Measurements from ENCODE around the gene SLCO4C1. TPM values are rescaled to one million over a fixed set of nuclear protein-coding genes. Genes with fewer than 3 reads are reported as not detected.
"Not testable (repeated sequence)": the region's sequence is repeated elsewhere in the genome, so short reads cannot be mapped to it uniquely, and the experiment has no call there.

The SLCO4C1 gene, protein sequence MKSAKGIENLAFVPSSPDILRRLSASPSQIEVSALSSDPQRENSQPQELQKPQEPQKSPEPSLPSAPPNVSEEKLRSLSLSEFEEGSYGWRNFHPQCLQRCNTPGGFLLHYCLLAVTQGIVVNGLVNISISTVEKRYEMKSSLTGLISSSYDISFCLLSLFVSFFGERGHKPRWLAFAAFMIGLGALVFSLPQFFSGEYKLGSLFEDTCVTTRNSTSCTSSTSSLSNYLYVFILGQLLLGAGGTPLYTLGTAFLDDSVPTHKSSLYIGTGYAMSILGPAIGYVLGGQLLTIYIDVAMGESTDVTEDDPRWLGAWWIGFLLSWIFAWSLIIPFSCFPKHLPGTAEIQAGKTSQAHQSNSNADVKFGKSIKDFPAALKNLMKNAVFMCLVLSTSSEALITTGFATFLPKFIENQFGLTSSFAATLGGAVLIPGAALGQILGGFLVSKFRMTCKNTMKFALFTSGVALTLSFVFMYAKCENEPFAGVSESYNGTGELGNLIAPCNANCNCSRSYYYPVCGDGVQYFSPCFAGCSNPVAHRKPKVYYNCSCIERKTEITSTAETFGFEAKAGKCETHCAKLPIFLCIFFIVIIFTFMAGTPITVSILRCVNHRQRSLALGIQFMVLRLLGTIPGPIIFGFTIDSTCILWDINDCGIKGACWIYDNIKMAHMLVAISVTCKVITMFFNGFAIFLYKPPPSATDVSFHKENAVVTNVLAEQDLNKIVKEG
- not detected in 2 replicates for total RNA-seq (2014; rRNA removed)
- polyA plus RNA-seq (2012), result not detected

- DNase-seq (ENCODE audit: low read depth), result peak; percentile 2
Observed at GRCh38 chr5:102296178-102296817, at the start of gene SLCO4C1. TSS of gene SLCO4C1 (minus strand) at chr5:102296284. CDS start at chr5:102296262, 22 bp downstream.

GRCh38 chr5:102341681-102342288, 45.7 kb upstream of the SLCO4C1 start:
- peak; percentile 1 for DNase-seq (ENCODE audit: low read depth)

- DNase-seq (ENCODE audit: low read depth), result no peak
Observed at GRCh38 chr5:102324714-102325113, 28.6 kb upstream of the SLCO4C1 start.

DNA sequence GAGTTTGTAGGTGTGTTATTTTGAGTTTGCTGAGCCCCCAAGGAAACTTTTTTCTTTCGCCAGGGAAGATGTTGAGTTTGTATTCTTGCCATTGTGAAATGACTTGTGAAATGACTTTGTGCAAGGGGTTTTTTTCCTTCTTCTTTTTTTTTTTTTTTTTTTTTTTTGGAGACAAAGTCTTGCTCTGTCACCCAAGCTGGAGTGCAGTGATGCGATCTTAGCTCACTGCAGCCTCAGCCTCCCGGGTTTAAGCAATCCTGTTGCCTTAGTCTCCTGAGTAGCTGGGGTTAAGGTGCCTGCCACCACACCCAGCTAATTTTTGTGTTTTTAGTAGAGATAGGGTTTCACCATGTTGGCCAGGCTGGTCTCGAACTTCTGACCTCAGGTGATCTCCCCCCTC, 22.7 kb upstream of the SLCO4C1 start:
- DNase-seq (ENCODE audit: low read depth), result not testable (repeated sequence)

DNA sequence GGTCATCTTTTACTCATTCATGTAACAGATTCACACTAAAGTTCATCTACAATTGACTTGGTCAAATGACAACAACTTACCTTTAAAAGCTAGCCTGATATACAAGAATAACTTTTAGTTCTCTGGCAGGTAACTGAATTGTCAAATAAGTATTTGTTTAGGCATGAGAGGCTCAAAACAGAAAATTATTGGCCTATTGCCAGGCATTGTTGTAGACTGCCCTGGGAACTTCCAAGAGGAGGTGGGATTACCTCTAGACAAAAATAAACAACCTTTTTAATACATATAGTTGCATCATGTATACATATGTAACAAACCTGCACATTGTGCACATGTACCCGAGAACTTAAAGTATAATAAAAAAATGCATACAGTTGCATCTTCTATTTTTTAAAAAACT, 18.2 kb upstream of the SLCO4C1 start:
- no peak for DNase-seq (ENCODE audit: low read depth)

DNA sequence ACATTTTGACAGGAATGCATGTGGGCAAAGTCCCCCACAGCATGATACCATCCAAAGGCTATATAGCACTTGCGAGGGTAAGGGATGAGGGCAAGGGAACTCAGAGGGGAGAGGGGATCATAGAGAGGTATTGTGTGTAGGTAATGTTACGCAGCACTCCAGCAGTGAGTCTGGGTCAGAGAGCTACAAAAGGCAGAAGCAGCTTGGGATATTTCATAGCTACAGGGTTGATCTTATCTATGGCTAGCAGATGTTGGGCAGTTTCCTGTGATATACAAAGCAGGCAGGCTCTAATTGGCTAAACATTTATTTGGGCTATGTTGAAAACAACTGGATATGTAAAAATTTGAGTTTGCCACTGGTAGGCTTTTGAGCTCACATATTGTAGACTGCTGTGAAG, 17.8 kb upstream of the SLCO4C1 start:
- no peak for DNase-seq (ENCODE audit: low read depth)

DNA sequence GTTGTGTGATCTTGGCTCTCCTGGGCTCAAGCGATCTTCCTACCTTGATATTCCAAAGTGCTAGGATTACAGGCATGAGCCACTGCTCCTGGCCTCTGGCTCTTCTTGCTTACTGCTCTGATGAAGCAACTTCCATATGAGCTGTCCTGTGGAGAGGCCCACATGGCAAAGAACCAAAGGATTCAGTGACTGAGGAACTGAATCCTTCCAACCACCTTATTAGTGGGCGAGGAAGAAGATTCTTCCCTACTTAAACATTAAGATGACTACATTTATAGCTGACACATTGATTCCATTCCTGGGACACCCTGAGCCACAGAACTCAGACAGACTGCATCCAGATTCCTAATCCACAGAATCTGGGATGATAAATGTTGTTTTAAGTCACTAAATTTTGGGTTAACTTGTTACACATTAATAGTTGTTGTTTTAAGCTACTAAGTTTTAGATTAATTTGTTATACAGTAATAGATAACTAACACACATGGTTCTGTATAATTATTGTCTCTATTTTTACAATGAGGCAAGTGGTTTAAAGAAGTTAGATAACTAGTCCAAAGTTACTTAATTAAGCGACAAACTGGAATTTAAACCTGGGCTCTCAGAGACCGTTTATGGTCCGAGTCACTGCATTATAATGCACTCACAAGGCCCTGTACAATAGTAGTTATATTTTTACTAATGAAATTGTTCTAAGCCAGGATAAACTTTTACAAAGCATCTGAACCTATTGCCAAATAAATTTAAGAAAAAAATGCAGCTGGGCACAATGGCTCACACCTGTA, 16.7 kb upstream of the SLCO4C1 start:
- DNase-seq (ENCODE audit: low read depth), result peak; percentile 1

GRCh38 chr5:102309586-102309985, 13.5 kb upstream of the SLCO4C1 start:
- DNase-seq (ENCODE audit: low read depth), result no peak

GRCh38 chr5:102307232-102307631, 11.1 kb upstream of the SLCO4C1 start:
- no peak for DNase-seq (ENCODE audit: low read depth)

DNA sequence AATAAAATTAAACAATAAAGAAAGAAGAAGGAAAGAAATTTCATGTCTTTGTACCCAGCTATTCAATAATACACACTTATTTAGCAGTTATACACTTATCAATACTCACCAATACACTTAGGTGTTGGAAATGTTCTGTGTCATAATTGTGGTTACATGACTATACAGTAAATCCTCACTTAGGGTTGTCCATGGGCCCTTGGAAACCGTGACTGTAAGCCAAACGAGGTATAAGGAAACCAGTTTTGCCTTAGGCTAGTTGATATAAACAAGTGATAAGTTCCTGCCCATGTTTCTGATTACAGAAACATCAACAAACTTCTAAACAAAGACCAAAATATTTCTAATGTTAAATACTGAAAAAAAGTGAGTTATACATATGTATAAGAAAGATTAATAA, 10.0 kb upstream of the SLCO4C1 start:
- no peak for DNase-seq (ENCODE audit: low read depth)

DNA sequence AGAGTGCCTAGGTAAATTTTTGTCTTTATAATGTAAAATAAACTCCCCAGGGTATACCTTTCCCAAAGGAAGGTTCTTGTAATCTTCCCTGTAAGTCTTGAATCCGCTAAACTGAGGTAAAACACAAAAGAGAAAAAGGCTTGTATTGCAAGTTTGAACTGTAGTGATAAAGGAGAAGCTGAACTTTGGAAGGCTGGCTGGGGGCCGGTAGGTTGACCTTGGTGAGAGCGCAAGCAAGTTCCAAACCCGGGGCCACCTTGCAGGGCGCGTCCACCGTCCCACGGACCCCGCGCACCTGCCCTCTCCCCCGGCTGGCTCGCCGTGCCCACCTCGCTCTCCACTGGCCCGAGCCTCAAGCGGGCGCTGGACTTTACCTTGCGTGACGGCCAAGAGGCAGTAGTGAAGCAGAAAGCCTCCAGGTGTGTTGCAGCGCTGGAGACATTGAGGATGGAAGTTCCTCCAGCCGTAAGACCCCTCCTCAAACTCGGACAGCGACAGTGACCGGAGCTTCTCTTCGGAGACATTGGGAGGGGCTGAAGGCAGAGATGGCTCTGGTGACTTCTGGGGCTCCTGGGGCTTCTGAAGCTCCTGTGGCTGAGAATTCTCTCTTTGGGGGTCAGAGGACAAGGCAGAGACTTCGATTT, 428 bp downstream of the SLCO4C1 start:
- no peak for DNase-seq (ENCODE audit: low read depth)

GRCh38 chr5:102294886-102295395, 1.1 kb downstream of the SLCO4C1 start:
- no peak for DNase-seq (ENCODE audit: low read depth)

DNA sequence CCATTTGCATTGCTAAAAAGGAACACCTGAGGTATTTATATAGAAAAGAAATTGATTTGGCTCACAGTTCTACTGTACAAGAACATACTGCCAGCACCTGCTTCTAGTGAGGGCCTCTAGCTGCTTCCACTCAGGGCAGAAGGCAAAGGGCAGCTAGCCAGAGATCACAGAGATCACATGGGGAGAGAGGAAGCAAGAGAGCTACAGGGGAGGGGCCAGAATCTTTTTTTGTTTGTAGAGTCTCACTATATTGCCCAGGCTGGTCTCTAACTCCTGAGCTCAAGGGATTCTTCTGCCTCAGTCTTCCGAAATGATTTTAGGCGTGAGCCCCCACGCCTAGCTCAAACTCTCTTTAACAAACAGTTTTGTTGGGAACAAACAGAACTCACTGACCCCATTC, 6.1 kb downstream of the SLCO4C1 start:
- DNase-seq (ENCODE audit: low read depth), result no peak

- DNase-seq (ENCODE audit: low read depth), result no peak
Observed at GRCh38 chr5:102289251-102289899, 6.7 kb downstream of the SLCO4C1 start.

DNA sequence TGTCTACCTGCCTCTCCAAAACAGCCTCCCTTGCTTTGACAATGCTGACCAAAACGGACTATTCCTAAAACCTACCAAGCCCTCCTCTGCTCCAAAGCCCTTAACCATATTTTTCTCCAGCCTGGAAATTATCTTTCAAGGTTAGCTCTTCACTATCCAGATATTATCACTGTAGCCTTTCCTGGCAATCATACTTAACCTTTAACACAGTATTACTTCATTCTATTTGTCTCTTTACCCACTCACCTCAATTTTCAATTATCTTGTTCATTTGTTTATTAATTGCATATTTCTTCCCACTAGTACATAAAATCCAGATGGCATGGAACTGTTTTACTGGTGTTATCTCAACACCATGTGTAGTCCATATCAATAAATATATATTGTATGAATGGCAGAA, 7.5 kb downstream of the SLCO4C1 start:
- no peak for DNase-seq (ENCODE audit: low read depth)

DNA sequence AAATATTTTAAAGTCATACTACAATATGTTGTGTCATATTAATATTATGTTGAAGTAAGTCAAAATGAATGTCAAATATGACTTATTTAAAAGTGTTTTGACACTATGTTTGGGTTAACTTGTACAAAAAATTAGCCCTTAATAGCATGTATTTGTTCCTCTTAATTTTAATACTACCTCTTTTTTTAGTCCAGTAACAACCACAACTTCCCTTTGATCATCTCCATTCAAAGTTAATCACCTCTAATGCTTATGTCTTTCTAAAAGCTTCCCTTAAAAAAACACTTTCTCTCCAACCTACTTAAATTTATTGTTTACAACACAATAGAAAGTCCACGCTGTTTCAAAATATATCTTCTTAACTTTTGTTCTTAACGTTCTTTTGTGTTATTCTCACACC, 9.6 kb downstream of the SLCO4C1 start:
- DNase-seq (ENCODE audit: low read depth), result no peak

DNA sequence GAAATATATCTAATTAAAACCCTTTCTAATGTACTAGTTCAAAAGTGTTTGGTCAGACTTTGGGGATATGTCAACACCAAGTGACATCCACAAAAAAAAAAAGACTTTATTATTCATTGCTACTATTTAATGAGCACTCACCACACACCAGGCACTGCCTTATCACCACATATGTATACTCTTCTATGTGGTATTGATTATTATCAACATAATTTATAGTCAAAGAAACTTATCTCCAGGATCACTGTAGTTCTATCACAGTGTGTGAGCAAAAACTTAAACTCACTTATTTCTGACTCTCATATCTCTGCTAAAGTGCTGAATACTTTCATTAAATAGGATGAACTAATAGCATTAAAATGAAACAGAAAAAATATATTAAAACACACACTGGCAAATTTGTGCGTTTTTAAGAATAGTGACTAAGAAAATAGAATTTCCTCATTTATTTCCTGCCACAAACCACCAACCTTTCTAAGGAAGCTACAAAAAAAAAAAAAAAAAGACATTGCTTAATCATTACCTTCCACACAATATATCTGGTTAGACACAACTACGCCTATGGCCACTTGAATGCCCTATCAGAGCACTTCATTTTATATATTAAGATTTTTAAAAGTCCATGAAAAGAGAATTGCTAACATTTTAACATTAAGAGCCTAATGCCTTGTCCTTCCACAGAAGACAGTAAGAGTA, 12.8 kb downstream of the SLCO4C1 start:
- DNase-seq (ENCODE audit: low read depth), result no peak

DNA sequence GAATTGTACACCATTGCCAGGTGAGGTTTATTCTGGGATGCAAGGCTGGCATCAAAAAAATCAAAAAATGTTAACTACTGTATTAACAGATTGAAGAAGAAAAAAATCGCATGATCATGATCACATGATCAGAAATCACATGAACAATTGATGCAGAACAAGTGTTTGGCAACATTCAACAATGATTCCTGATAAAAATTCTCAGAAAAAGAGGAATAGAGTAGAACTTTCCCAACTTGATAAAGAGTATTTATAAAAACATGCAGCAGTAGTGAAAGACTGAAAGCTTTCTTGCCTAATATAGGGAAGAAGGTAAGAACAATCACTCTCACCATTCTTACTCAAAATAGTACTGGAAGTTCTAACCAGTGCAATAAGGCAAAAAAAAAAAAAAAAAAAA, 16.4 kb downstream of the SLCO4C1 start:
- DNase-seq (ENCODE audit: low read depth), result no peak

DNA sequence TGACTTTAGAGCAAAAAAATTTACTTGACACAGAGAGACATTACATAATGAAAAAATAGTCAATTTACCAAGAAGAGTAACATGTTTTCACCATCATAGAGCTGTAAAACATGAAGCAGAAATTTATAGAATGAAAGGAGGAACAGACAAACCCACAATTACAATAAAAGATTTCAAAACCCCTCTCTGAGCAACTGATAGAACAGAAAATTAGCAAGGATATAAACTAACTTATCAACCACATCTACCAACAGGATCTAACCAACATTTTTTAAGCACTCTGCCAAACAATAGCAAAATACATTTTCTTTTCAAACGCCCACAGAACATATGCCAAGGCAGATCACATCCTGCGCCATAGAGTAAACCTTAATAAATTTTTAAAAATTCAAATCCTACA, 17.9 kb downstream of the SLCO4C1 start:
- DNase-seq (ENCODE audit: low read depth), result no peak
